ENCODE data around the gene TTPAL.

DNA sequence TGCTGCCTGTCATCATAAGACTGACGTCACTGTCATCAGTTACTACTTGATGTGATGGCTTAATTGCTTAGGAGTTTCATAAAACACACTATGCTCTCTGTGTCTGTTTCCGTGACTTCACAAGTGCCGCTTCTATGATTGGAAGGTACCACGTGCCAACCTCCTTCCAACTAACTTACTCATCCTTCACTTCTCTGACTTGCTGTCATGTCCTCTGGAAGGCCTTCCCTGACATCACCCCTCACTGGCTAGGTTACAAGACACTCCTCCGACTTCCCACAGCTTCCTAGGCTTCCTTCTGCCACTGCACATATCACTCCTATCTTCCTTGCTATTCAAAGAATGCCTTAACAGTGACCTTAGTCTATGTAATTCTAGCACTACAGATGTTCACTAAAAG, 25.8 kb downstream of the TTPAL start:
- TF ChIP-seq, protein P1, sequence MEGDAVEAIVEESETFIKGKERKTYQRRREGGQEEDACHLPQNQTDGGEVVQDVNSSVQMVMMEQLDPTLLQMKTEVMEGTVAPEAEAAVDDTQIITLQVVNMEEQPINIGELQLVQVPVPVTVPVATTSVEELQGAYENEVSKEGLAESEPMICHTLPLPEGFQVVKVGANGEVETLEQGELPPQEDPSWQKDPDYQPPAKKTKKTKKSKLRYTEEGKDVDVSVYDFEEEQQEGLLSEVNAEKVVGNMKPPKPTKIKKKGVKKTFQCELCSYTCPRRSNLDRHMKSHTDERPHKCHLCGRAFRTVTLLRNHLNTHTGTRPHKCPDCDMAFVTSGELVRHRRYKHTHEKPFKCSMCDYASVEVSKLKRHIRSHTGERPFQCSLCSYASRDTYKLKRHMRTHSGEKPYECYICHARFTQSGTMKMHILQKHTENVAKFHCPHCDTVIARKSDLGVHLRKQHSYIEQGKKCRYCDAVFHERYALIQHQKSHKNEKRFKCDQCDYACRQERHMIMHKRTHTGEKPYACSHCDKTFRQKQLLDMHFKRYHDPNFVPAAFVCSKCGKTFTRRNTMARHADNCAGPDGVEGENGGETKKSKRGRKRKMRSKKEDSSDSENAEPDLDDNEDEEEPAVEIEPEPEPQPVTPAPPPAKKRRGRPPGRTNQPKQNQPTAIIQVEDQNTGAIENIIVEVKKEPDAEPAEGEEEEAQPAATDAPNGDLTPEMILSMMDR (IDR thresholded peaks at IDR 0.05) = no peak
- TF ChIP-seq POLR2A (IDR thresholded peaks at IDR 0.05) = no peak
